Hematopoietic multipotent progenitor cell (in vitro differentiated cells): ENCODE data around the gene FOSB. TPM values are rescaled to one million over a fixed set of nuclear protein-coding genes. Genes with fewer than 3 reads are reported as not detected.
A peak's percentile ranks its signal among the peaks of the same experiment; 100 is the strongest.
"Not testable (repeated sequence)": the region's sequence is repeated elsewhere in the genome, so short reads cannot be mapped to it uniquely, and the experiment has no call there.

Source experiments
- DNase-seq, 3 donors: peaks; one replicate each; pipeline ENCODE4 v3.0.0-alpha.2; 2011 to 2015; ENCODE audit warnings: low read depth in 2 of 3, low spot score in 2 of 3
- total RNA-seq: library from RNA; depleted of rRNA; stranded (reverse); fragments of >200 nt; gene quantifications from one replicate; pipeline ENCODE4 v1.2.3, GENCODE V29; 2012

Gene FOSB
- total RNA-seq, 1 donor, result 300 TPM

DNA sequence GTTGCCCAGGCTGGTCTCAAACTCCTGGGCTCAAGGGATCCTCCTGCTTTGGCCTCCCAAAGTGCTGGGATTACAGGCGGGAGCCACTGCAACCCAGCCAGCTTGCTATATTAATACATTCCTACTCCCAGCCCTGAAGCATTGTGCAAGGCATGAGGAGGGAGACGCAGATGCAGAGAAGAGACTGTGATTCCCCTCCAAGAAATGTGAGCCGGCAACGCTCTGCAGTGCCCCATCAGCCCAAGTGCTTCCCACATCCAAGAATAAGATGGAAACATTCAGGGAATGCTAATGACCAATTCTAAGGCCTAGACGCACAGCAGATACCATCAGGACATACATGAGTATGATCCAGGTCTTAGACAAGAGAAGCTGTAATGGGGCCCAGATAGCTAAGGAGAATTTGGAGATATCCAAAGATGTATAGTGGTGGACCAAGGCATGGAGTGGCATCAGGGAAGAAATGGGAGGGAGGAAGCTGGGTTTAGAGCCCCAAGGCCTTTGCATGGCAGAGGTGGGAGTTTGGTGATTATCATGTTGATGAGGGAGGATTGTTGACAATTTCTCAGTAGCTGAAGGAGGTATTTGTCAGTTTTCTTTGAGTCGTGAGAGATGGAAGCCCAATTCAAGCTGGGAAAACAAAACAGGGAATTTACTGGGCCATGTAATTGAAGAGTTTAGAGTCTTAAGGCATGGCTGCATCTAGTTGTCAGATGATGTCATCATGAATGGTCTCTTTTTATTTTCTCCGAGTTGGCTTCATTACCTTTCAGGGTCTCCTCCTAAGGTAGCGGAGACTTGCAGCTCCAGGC, 33.3 kb downstream of the FOSB start:
- no peak for DNase-seq

DNA sequence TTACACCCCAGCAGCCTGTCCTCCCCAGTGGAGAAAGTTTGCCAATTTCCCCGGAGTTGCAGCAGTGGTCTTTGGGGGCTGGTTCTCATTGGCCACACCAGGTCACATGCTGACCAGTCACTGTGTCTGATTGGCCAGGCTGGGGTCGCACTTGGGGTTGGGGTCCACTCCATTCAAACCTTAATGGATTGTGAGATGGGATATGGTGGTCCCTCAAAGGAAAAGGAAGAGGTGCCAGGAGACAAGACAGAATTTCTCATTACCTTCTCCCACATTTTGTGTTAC, 33.9 kb downstream of the FOSB start:
- no peak for DNase-seq

DNA sequence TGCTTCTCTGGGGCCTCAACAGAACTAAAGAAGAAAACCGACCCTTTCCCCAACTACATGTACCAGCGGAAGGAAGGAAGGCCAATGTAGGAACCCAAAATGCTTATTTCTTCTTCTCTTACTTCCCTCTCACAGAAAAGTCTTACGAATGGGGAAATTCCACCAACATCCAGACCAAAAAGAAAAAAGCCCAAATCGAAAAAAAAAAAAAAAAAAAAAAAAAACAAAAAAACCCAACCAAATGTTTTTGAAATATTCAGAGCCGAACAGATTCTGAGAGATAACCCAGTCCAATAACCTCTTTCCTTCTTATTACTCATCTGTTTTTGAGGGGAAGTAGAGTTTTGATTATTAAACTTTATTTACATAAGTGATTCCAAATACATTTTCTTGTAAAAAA, 34.3 kb downstream of the FOSB start:
- no peak for DNase-seq

DNA sequence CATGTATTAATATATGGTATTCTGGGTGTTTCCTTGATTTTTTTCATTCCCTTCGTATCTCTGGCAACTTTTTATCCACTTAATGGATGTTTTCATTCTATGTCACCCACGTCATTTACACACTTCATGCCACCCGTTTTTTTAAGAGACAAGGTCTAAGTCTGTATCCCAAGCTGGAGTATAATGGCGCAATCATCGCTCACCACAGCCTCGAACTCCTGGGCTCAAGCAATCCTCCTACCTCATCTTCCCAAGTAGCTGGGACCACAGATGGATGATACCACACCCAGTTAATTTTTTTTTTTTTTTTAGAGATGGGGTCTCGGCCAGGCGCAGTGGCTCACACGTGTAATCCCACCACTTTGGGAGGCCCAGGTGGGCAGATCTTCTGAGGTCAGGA, 36.1 kb downstream of the FOSB start:
- DNase-seq, result no peak

DNA sequence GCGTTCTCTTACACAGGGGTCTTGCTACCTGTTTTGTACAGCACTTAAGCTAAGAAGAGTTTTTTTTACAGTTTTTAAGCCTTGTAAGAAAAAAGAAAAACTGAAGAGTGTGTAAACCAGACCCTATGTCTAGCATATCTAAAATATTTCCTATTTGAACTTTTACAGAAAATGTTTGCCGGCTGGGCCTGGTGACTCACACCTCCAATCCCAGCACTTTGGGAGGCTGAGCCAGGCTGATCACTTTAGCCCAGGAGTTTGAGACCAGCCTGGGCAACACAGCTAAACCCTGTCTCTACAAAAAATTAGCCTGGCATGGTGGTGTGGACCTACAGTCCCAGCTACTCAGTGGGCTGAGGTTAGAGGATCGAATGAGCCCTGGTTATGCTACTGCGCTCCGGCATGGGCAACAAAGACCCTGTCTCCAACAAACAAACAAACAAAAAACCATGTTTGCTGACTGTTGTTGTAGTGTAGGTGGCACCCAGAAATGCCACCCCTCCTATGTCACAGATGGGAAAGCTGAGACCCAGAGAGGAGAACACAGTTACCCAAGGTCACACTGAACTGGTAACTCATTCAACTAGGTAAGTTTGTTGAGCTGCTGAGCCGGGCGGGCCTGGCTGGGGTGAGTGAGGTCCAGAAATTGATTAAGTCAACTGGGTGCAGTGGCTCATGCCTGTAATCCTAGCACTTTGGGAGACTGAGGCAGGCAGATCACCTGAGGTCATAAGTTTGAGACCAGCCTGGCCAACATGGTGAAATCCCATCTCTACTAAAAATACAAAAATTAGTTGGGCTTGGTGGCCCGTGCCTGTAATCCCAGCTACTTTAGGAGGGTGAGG, 37.6 kb downstream of the FOSB start:
- no peak for DNase-seq

DNA sequence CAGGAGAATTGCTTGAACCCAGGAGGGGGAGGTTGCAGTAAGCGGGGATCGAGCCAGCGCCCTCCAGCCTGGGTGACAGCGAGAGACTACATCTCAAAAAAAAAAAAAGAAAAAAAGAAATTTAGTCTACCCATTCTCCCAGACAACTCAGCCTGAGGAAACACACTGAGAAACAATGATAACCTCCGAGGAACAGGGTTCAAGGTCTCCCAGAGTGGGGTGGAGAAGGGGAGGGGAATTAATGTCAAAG, 38.1 kb downstream of the FOSB start:
- DNase-seq, result no peak

DNA sequence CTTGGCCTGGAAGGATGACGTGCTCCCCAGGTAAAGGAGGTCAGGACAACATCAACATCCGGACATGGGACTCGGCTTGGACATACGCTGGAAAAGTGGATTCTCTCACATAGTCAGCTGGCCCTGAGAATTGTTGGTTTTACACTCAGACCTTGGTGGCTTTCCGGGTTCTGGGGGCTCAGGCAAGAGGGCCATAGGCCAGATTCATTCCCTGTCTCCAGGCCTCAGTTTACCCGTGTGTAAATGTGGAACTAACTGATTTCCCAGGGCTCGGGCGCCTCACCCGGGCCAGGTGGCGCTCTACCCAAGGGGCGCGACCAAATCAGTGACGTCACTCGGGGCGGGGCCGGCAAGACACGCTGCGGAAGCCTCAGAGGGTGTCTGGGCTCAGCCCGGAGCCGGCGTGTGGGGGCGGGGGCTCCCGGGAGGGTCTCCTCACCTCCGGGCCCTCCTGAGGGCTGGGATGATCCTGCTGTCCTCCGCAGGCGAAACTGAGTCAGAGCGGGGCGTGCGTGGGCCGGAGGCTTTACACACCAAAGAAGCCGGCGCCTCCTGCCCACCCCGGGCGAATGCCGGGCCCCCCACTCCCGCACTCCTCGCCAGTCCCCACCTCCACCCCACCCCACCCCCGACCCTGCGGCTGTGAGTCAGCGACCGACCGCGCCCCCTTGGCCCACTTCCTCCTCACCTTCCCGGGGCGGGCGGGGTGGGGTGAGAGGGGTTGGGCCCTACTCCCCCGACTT, 38.6 kb downstream of the FOSB start:
- DNase-seq, result peak; percentile 95 to 96 (median 96)

DNA sequence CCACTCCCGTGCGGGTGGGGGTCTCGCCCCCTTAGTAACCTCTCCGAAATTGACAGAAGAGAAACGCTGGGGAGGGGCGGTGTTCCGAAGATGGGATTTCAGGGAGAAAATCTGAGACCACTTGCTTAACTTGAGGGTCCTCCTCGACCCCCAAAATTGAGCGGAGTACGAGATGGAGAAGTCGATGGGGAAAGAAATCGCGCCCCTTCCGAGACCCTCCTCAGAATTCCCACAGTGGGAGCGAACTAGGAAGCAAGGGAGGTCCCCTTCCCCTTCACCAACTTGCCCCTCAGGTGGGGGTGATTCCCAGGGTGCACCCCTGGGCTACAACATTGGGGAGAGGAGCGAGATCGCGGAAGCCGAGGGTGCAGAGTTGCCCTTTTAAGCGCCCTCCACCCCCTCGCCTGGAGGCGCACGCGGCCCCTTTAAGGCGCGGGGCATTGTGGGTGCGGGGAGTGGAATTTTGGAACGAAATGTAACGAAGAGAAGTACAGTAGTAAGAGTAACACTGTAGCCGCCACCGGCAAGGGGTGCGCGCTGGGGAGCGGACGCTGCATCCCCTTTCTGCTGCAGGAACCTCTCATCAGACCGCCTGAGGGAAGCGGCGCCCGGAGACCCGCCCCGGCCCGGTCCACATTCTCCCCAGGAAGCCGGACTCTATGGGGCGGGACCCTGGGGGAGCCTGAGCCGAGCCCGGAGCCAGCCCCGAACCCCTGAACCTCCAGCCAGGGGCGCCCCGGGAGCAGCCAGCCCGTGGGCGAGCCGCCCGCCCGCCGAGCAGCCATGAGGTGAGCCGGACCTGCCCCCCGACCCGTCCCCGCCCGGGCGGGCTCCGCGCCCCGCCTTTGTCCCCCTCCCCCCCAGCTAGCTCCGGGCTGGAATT, 39.4 kb downstream of the FOSB start, which contains the start of gene VASP:
Gene VASP (plus strand): TSS at position 491 of the 883 bp plus-strand sequence. CDS start 293 bp downstream, at position 784.
- DNase-seq, result peak; percentile 74 to 95 (median 90)

DNA sequence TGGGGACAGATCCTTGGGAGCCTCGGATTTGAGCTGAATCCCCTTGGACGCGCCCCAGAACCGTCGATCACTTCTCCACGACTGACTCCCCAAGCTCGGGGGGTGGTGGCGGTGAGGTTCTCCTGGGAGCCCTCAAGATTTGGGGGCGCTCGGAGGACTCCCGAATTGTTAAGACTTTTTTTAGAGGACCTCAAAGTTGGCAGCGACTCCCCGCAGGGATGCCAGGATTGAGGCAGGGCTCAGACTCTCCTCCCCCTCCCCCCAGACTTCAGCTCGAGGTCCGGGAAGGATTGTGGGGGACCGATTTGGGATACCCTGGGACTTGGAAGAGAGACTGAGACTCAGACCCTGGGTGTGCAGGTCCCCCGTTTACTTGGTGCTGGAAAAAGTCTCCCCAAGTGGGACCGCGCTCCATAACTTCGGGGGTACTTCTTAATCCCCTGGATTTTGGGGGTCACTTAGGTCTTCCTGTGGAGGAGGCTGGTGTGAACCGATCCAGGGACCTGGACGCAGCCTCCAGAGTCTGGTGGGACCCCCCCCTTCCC, 40.1 kb downstream of the FOSB start:
- no peak for DNase-seq

DNA sequence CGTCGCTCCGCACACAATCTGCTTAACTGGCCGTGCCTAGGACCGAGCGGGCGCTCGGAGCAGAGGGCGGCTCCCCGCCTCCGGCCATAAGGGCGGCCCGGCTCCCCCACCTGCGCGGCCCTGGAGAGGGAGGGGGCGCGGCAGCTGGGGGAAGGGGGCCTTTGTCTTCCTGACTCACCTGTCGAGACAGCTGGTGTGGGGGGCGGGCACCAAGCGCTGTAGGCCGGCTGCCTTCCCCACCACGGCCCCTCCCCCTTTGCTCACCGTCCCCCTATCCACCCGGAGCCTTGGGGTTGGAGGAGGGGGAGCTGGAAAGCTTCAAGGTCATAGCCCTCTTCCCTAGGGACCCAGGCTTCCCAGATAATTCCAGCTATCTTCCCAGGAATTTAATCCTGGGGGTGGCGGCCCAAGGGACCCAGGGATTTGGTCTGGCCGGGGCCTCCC, 40.6 kb downstream of the FOSB start:
- peak in 1 of 3 donors; percentile 22 for DNase-seq

DNA sequence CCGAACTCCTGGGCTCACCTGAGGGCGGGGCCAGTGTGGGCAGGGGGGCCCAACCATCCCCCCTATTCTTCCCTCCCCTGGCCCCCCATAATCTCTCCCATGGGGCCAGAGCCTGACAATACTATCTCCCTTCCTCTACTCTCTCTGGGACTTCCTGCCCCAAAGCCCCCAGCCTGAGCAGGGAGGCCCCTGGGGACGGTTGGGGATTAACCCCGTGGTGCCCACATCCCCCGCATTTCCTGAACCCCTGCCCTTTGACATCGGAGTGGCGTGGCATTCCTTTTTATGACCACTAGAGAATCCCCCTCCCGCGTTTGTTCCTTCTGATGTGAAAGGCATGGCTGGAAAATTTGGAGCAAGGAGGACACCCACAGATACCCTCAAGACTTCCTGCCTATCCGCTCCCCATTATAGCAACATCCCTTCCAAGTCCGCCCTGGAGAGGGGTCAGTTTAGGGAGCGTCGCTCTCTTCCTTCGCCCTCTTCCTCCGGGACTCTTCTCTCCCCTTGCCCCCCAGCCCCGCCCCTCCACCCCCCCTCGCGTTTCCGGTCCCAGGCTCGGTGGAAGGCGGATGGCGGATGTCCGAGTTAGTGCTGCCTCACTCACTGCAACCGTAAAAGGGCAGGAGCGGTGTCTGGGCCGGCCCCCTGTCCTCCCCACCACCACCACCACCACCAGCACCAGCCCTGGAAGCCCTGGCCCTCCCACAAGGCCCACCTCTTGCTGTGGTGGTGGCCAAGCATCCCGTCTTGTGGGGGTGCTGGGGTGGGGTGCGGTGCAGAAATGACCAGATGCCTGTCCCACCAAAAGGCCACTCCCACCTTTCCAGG, 41.3 kb downstream of the FOSB start:
- peak in 2 of 3 donors; percentile 34 to 48 for DNase-seq

DNA sequence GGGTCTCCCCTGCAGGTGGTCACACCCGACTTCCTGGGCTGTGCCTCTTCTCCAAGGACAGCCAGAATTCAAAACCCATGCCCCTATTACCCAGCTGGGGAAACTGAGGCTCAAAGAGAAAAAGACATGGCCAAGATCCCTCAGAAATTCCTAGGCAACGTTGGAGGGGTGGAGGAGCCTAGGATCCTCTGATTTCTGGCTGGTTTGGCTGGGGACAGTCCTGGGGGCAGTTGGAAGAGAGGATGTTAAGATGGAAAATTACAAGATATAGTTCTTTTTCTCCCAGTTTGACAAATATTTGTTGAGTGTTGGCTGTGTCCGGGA, 41.9 kb downstream of the FOSB start:
- DNase-seq, result no peak

DNA sequence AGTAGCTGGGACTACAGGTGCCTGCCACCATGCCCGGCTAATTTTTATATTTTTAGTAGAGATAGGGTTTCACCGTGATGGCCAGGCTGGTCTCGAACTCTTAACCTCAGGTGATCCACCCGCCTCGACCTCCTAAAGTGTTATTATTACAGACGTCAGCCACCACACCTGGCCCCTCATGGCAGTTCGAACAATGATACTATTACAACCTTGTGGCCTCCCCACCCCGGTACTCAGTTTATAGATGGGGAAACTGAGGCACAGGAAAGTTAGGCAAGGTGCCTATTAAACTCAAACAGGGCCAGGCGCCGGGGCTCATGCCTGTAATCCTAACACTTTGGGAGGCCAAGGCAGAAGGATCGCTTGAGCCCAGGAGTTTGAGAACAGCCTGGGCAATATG, 42.6 kb downstream of the FOSB start:
- not testable (repeated sequence) for DNase-seq

DNA sequence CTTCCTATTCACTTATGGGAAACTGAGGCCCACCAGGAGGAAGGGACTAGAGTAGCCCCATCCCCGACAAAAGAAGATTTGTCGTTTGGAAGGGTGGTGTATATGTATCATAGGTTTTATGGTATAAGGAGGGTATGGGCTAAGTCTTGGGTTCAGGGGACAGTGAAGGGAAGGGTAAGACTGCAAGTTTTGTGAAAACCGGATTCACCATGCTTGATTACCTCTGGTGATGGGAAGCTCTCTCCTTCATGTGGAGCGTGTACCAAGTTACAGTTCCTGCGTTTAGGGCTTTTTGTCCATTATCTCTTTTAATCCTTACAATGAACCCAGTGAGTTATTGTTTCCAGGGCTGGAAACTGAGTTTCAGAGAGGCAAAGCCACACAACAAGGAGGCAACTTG, 43.3 kb downstream of the FOSB start:
- DNase-seq, result no peak

DNA sequence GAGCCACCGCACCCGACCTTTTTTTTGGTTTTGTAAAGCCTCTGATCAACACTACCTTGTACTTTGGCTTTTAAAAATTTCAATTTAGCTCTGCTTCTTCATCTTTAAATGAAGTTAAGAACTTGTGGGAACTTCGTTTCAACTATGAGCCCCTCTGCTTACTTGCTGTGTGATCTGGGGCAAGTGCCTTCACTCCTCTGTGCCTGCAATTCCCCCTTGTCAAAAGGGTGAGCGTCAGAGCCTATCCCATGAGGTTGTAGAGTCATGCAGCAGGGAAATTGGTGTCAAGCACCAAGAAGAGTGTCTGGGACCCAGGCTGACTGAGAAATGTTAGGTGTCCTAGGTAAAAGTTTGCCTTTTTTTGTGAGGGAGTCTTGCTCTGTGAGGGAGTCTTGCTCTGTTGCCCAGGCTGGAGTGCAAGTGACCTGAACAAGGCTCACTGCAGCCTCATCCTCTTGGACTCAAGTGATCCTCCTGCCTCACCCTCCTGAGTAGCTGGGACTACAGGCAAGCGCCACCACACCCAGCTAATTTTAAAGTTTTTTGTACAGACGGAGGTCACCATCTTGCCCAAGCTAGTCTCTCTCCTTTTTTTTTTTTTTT, 45.2 kb downstream of the FOSB start:
- no peak for DNase-seq

DNA sequence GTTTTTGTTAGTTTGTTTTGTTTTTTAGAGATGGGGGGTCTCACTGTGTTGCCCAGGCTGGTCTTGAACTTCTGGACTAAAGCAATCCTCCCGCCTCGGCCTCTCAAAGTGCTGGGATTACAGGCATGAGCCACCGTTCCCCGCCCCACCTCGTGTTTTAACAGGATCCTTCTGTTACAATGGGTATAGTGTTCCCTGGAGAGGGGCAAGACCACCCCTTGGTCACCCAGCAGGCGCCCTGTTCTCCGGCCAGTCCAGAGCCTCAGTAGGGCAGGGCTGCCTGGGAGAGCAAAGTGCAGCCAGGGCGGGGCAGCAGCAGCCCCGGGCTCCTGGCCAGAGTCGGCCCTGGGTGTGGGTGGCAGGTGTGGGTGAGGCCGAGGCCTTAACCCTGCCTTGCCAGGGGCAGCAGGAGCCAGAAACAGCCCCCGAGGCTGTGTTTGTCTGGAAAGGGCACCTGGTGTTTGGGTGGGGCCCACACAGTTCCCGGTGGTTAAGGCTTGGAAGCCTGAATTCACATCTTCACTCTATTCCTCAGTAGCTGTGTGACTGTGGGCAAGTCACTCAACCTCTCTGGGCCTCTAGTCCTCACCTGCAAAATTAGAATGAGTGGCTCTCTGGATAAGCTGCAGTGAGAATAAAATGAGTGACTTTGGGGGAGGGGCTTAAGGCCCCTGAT, 46.7 kb downstream of the FOSB start:
- no peak for DNase-seq

DNA sequence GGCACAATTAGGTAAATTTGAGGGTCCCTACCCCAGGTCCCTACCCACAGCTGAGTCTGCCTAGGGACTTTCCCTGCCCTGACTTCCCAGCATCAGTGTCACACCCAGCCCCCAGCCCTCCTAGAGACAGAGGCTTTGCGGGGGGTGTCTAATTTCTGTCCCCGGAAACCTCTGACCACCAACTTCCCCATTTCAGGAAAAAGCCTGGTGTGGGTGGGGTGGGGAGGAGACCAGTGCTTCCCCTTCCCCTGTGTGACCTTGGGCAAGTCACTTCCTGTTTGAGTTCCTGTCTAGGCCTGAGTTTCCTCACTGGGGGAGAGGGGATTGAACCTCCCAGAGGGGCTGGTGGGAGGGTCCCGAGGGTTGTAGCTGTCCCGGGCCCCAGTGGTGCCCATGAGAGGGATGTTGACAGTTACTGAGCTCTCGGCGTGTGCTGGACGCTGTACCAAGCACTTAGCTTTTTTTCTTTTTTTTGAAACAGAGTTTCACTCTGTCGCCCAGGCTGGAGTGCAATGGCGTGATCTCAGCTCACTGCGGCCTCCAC, 47.4 kb downstream of the FOSB start:
- DNase-seq, result peak in 2 of 3 donors; percentile 60 to 75

DNA sequence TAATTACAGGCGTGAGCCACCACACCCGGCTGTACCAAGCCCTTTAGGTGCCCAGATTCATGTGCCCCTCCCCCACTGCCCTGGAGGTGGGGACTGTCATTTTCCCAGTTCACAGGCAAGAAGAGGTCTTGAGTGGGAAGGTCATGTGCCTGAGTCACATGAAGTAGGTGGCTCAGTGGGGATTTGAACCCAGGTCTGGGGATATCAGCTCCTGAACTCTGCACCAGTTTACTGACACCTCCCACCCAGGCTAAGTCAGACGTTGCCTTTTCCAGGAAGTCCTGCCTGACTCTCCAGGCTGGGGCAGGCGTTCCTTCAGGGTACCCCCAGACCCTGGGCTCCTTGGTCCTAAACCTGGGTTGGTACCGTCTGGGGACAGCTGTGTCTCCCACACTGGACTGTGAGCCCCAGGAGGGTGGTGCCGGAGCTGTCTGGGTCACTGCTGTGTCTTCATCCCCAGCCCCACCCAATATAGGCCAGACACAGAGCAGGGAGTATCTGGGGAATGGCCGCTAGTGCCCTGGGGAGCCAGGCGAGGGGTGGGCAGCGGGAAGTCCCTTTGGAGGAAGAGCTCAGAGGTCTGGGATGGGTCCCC, 48.1 kb downstream of the FOSB start:
- DNase-seq, result no peak
